AG10803 (cell line): ENCODE data around the gene GABRA6.

Source experiments
- DNase-seq: peaks from one replicate; pipeline ENCODE4 v3.0.0; 2010; ENCODE audit warnings: low read depth
- H3K4me3 ChIP-seq: 2 replicates; pipeline ENCODE4 v1.5.1; 2011; ENCODE audit warnings: mild to moderate bottlenecking, low read length, control low read depth
- TF ChIP-seq, protein P1 (sequence below): conservative IDR thresholded peaks from 2 replicates; pipeline ENCODE4 v1.5.1; 2011; ENCODE audit warnings: mild to moderate bottlenecking, low read length, control low read depth, inconsistent platforms

GABRA6 gene

GRCh38 chr5:161744276-161744675 is 58.8 kb downstream of the GABRA6 start:
- H3K4me3 ChIP-seq = no peak overlapping the region
- DNase-seq = no peak
- TF ChIP-seq, protein P1, sequence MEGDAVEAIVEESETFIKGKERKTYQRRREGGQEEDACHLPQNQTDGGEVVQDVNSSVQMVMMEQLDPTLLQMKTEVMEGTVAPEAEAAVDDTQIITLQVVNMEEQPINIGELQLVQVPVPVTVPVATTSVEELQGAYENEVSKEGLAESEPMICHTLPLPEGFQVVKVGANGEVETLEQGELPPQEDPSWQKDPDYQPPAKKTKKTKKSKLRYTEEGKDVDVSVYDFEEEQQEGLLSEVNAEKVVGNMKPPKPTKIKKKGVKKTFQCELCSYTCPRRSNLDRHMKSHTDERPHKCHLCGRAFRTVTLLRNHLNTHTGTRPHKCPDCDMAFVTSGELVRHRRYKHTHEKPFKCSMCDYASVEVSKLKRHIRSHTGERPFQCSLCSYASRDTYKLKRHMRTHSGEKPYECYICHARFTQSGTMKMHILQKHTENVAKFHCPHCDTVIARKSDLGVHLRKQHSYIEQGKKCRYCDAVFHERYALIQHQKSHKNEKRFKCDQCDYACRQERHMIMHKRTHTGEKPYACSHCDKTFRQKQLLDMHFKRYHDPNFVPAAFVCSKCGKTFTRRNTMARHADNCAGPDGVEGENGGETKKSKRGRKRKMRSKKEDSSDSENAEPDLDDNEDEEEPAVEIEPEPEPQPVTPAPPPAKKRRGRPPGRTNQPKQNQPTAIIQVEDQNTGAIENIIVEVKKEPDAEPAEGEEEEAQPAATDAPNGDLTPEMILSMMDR = no peak

DNA sequence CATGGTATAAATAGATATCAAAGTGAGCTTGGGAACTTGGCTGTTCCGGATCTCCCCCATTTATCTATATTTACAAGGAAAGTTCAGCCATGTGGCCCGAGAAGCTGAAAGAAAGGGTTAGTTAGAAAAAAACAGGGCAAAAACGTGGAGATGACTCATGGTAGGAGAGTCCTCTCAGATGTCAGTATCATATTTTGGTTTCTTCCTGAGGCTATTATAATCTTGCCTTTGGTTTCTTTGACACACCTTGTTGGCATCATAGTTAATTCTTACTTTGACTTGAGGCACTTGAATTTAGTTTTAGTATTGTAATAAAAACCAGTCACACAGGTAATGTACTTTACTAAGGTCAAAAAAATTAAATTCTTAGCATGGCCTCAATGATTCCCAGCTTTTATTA is 59.9 kb downstream of the GABRA6 start:
- TF ChIP-seq, protein P1 = no peak
- no peak overlapping the region for H3K4me3 ChIP-seq
- no peak for DNase-seq

GRCh38 chr5:161751265-161751664 is 65.7 kb downstream of the GABRA6 start:
- DNase-seq = no peak

More at GRCh38 chr5:161751265-161751664, 65.7 kb downstream of the GABRA6 start:
- TF ChIP-seq, protein P1 = no peak
- no peak overlapping the region for H3K4me3 ChIP-seq
